SK-N-SH (cell line): Measurements from ENCODE around the gene KREMEN2.

Experiments used
- CHD2 ChIP-seq: fragments of 150-350 bp; IDR thresholded peaks from 2 replicates; pipeline ENCODE4 v1.6.1; 2018; ENCODE audit warnings: low read length; ENCODE audit not compliant: partially characterized antibody
- CTCF ChIP-seq: fragments of 200-600 bp; sonication (generic); IDR thresholded peaks from 2 replicates; pipeline ENCODE4 v1.6.1; 2017; ENCODE audit warnings: antibody characterized with exemption, mild to moderate bottlenecking, moderate library complexity
- EP300 ChIP-seq, 2 experiments: IDR thresholded peaks; 2 replicates each; pipeline versions ENCODE4 v1.4.0 to v1.6.1; 2012; ENCODE audit warnings: borderline replicate concordance in 1 of 2, low read depth in 1 of 2, low read length in 1 of 2
- EZH2phosphoT487 ChIP-seq: fragments of 200-600 bp; sonication (generic); IDR thresholded peaks from 2 replicates; pipeline ENCODE4 v1.6.1; 2017; ENCODE audit warnings: low read depth, mixed run types, mild to moderate bottlenecking, antibody characterized with exemption, moderate library complexity, borderline replicate concordance
- FOXJ3 ChIP-seq: sonication (generic); formaldehyde crosslinking; IDR thresholded peaks from 2 replicates; pipeline ENCODE4 v1.5.1; 2020; ENCODE audit warnings: mild to moderate bottlenecking, missing genetic modification reagents
- GABPA ChIP-seq: IDR thresholded peaks from 2 replicates; pipeline ENCODE4 v1.4.0; 2012; ENCODE audit warnings: low read depth, mild to moderate bottlenecking
- NFIC ChIP-seq: IDR thresholded peaks from 2 replicates; pipeline ENCODE4 v1.4.0; 2012; ENCODE audit warnings: borderline replicate concordance
- NRF1 ChIP-seq: IDR thresholded peaks from 2 replicates; pipeline ENCODE4 v1.6.1; 2012; ENCODE audit warnings: low read depth, mild to moderate bottlenecking, low read length
- POLR2AphosphoS5 ChIP-seq: IDR thresholded peaks from 2 replicates; pipeline ENCODE4 v1.6.1; 2012; ENCODE audit warnings: low read depth, low read length
- SIN3A ChIP-seq: IDR thresholded peaks from 2 replicates; pipeline ENCODE4 v1.6.1; 2012; ENCODE audit warnings: low read depth, mild to moderate bottlenecking, low read length, moderate library complexity, borderline replicate concordance
- SMC3 ChIP-seq: IDR thresholded peaks from 2 replicates; pipeline ENCODE4 v1.6.1; 2012; ENCODE audit warnings: low read depth, low read length, improper control_type of control experiment
- TAF1 ChIP-seq: IDR thresholded peaks from 2 replicates; pipeline ENCODE4 v1.6.1; 2012; ENCODE audit warnings: low read depth, mild to moderate bottlenecking, low read length, moderate library complexity, borderline replicate concordance

- TF ChIP-seq SMC3 = no peak
- no peak for TF ChIP-seq FOXJ3
- no peak for TF ChIP-seq EP300 (IDR thresholded peaks at IDR 0.05; ENCODE audit: borderline replicate concordance in 1 of 2, low read depth in 1 of 2, low read length in 1 of 2)
- TF ChIP-seq CTCF = no peak
- no peak for TF ChIP-seq CHD2
- TF ChIP-seq NRF1 = no peak
- TF ChIP-seq SIN3A = no peak
- no peak for TF ChIP-seq EZH2phosphoT487
- TF ChIP-seq TAF1 = no peak
- TF ChIP-seq POLR2AphosphoS5 = no peak
- TF ChIP-seq NFIC = no peak
- TF ChIP-seq GABPA = no peak
These were observed 38.0 kb upstream of the KREMEN2 start for GRCh38 chr16:2925951-2926649.
